Measurements from ENCODE around the gene C5orf24. TPM values are rescaled to one million over a fixed set of nuclear protein-coding genes. Genes with fewer than 3 reads are reported as not detected.
"Not testable (repeated sequence)": the region's sequence is repeated elsewhere in the genome, so short reads cannot be mapped to it uniquely, and the experiment has no call there.

The C5orf24 gene
- total RNA-seq, 1 donor from 2014 or later = 65.1 TPM

DNA sequence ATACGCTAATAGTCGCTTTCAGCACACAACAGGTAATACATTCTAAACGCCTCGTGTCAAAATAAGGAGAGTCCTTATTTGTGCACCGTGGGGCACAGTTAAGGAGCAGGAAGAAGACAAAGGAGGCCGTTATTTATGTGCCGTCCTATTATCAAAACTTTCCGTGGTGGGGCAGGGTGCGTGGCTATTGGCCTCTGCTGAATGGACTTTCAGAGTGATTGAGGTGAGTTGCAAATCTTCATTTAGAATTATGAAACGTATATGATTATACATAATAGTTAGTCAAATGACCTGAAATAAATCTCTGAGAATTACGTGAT lies 833 bp downstream of the C5orf24 start:
- DNase-seq (ENCODE audit: low read depth) = no peak
- Histone ChIP-seq H3K27me3 (ENCODE audit: control insufficient read depth, insufficient read depth, low read length) (no peaks in the 10 kb centered on the region), H3K4me3 (ENCODE audit: low read depth, low read length) (peak overlapping the region; percentile 91), H3K36me3 (ENCODE audit: control insufficient read depth, insufficient read depth, low read length) (no peaks in the 10 kb centered on the region)
- no peak for TF ChIP-seq CTCF (IDR thresholded peaks at IDR 0.05; ENCODE audit: insufficient read depth, low read length, poor library complexity, severe bottlenecking)

DNA sequence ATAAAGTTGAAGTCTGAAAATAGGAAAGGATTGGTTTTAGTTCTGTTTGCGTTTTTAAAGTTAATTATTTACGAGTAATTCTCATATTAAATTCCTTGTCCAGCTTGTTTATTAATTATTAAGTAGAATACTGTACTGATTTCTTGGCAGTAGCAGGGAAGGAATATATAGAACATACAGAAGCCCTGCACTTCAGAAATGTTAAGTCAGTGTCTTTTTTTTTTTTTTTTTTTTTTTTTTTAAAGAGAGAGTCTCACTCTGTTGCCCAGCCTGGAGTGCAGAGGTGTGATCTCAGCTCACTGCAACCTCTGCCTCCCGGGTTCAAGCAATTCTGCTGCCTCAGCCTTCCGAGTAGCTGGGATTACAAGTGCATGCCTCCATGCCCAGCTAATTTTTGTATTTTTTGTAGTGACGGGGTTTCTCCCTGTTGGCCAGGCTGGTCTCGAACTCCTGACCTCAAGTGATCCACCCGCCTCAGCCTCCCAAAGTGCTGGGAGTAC lies 3.7 kb downstream of the C5orf24 start:
- not testable (repeated sequence) for H3K4me3 ChIP-seq (ENCODE audit: low read depth, low read length); H3K36me3 ChIP-seq (ENCODE audit: control insufficient read depth, insufficient read depth, low read length); DNase-seq (ENCODE audit: low read depth); H3K27me3 ChIP-seq (ENCODE audit: control insufficient read depth, insufficient read depth, low read length)

DNA sequence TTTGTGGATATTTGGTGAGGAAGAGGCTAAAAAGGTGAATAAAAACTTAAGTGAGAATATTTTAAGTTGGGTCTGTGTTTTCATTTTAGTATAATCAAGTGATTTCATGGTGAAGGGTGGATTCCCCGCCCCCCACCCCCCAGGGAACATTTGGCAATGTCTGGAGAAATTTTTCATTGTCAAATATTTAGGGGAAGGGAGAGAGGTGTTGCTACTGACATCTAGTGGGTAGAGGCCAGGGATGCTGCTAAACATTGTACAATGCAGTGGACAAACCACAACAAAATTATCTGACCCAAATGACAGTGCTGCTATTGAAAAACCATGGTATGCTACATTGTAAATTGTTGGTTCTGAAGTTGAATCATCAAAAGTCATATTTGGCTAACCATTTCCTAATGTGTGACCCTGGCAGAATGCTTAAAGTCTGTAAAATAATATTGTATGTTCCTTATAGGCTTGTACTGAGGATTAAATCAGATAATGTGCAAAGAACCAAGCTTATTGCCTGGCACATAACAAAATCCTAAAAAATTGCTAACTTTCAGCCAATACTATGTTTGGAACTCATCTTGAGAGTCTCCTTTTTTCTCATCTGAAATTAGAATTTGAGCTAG lies 5.6 kb downstream of the C5orf24 start:
- Histone ChIP-seq H3K27me3 (ENCODE audit: control insufficient read depth, insufficient read depth, low read length) (no peaks in the 10 kb centered on the region), H3K36me3 (ENCODE audit: control insufficient read depth, insufficient read depth, low read length) (peaks cover 3% of the 10 kb centered on the region), H3K4me3 (ENCODE audit: low read depth, low read length) (no peak overlapping the region)
- TF ChIP-seq CTCF (IDR thresholded peaks at IDR 0.05; ENCODE audit: insufficient read depth, low read length, poor library complexity, severe bottlenecking) = peak; percentile 51
- no peak for DNase-seq (ENCODE audit: low read depth)

- not testable (repeated sequence) for H3K36me3 ChIP-seq (ENCODE audit: control insufficient read depth, insufficient read depth, low read length); H3K4me3 ChIP-seq (ENCODE audit: low read depth, low read length); DNase-seq (ENCODE audit: low read depth); H3K27me3 ChIP-seq (ENCODE audit: control insufficient read depth, insufficient read depth, low read length)
These were observed 10.7 kb downstream of the C5orf24 start for GRCh38 chr5:134856465-134856864.

DNA sequence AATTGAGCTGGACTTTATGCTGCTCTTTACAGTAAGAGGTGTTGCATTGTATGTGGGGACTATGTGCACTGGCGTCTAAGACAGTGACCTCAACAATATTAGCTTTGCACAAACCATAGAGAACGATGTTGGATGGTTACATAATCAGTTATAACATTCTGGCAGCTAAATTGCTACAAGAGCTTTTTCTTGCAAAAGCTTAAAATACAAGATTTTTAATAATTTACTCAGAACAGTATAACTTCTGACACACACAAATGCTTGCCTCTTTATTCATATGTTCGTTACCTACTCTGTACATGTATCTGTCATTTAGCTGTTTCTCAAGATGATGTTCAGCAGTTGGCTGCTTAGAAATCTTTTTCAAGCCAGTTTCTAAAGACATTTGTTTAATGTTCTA lies 11.6 kb downstream of the C5orf24 start:
- no peaks in the 10 kb centered on the region for H3K27me3 ChIP-seq (ENCODE audit: control insufficient read depth, insufficient read depth, low read length)
- DNase-seq (ENCODE audit: low read depth) = no peak
- H3K4me3 ChIP-seq (ENCODE audit: low read depth, low read length) = no peak overlapping the region
- peaks cover 4% of the 10 kb centered on the region for H3K36me3 ChIP-seq (ENCODE audit: control insufficient read depth, insufficient read depth, low read length)
- TF ChIP-seq CTCF (IDR thresholded peaks at IDR 0.05; ENCODE audit: insufficient read depth, low read length, poor library complexity, severe bottlenecking) = no peak

DNA sequence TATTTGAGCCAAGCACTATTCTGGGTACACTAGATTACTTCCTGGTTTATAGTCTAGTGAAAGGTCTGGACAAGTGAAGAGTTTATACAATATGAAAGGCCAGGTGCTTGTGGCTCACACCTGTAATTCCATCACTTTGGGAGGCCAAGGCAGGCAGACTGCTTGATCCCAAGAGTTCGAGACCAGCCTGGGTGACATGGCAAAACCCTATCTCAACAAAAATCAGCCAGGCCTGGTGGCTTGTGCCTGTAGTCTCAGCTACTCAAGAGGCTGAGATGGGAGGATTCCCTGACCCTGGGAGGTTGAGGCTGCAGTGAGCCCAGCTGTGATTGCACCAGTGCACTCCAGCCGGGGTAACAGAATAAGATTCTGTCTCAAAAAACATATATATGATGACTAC lies 18.9 kb downstream of the C5orf24 start:
- no peaks in the 10 kb centered on the region for H3K27me3 ChIP-seq (ENCODE audit: control insufficient read depth, insufficient read depth, low read length)
- DNase-seq (ENCODE audit: low read depth) = no peak
- TF ChIP-seq CTCF (IDR thresholded peaks at IDR 0.05; ENCODE audit: insufficient read depth, low read length, poor library complexity, severe bottlenecking) = no peak

DNA sequence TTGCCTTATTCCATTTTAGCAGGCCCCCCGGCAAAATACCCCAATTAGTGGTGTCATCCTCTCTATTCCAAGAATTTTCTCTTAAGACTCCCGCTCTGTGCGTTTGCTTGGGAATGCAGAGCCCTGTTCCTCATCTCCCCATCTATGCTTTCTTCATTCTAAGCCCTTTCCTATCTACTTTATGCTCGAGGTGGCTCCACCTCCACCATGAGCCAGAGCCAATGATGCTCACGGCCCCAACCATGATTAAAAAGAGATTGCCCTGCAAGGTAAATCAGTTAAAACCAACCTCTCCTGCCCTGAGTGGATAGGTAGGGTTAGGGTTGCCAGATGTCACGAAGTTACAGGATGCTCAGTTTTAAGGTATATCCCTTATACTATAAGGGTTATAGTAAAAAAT lies 27.7 kb downstream of the C5orf24 start:
- H3K4me3 ChIP-seq (ENCODE audit: low read depth, low read length) = no peak overlapping the region
- H3K27me3 ChIP-seq (ENCODE audit: control insufficient read depth, insufficient read depth, low read length) = no peaks in the 10 kb centered on the region
- TF ChIP-seq CTCF (IDR thresholded peaks at IDR 0.05; ENCODE audit: insufficient read depth, low read length, poor library complexity, severe bottlenecking) = no peak
- H3K36me3 ChIP-seq (ENCODE audit: control insufficient read depth, insufficient read depth, low read length) = no peaks in the 10 kb centered on the region
- DNase-seq (ENCODE audit: low read depth) = no peak

More for the DNA sequence above, 18.9 kb downstream of the C5orf24 start:
- Histone ChIP-seq H3K4me3 (ENCODE audit: low read depth, low read length) (no peak overlapping the region), H3K36me3 (ENCODE audit: control insufficient read depth, insufficient read depth, low read length) (peaks cover 2% of the 10 kb centered on the region)

All from kidney epithelial cell (primary cell).